Spleen (tissue), 11 donors: ENCODE data around the gene PLCH1. TPM values are rescaled to one million over a fixed set of nuclear protein-coding genes. Genes with fewer than 3 reads are reported as not detected.

Experiments used
- DNase-seq: peaks from one replicate; pipeline ENCODE4 v3.0.0-alpha.2; 2020
- H3K27ac ChIP-seq, 8 donors: fragments of 200-600 bp; sonication (generic) in 7 of 8; 1 replicate in 4 of 8; 2 replicates in 4 of 8; pipeline versions ENCODE4 v1.5.0 to v1.8.0; 2016 to 2021; ENCODE audit warnings: inconsistent platforms in 4 of 8, mild to moderate bottlenecking in 4 of 8, moderate library complexity in 1 of 8
- H3K27me3 ChIP-seq, 7 donors: fragments of 200-600 bp; sonication (generic) in 6 of 7; replicated peaks in 1 of 7; 1 replicate in 4 of 7; 2 replicates in 3 of 7; pipeline versions ENCODE4 v1.5.0 to v1.8.0; 2016 to 2021; ENCODE audit warnings: inconsistent platforms in 3 of 7, mild to moderate bottlenecking in 1 of 7
- H3K36me3 ChIP-seq, 6 donors: fragments of 200-600 bp; sonication (generic) in 5 of 6; 1 replicate in 4 of 6; 2 replicates in 2 of 6; pipeline versions ENCODE4 v1.5.0 to v1.8.0; 2016 to 2021; ENCODE audit warnings: inconsistent platforms in 2 of 6
- H3K4me1 ChIP-seq, 6 donors: fragments of 200-600 bp; sonication (generic) in 5 of 6; 1 replicate in 3 of 6; 2 replicates in 3 of 6; pipeline versions ENCODE4 v1.5.0 to v1.8.0; 2016 to 2021; ENCODE audit warnings: inconsistent platforms in 3 of 6
- H3K4me3 ChIP-seq, 8 donors: fragments of 200-600 bp; sonication (generic) in 7 of 8; 1 replicate in 4 of 8; 2 replicates in 4 of 8; pipeline versions ENCODE4 v1.5.0 to v1.8.0; 2016 to 2021; ENCODE audit warnings: inconsistent platforms in 4 of 8, mild to moderate bottlenecking in 4 of 8, moderate library complexity in 2 of 8
- H3K9me3 ChIP-seq, 8 donors: fragments of 200-600 bp; sonication (generic) in 7 of 8; 1 replicate in 4 of 8; 2 replicates in 4 of 8; pipeline versions ENCODE4 v1.5.0 to v1.8.0; 2016 to 2021; ENCODE audit warnings: inconsistent platforms in 4 of 8
- CTCF ChIP-seq, 11 experiments: fragments of 200-600 bp in 7 of 11; fragments of 450-650 bp in 4 of 11; sonication (generic) in 4 of 11; IDR thresholded peaks in 8 of 11; conservative IDR thresholded peaks in 3 of 11; 1 replicate in 7 of 11; 2 replicates in 4 of 11; pipeline versions ENCODE4 v1.4.0 to v1.8.0; 2016 to 2021; ENCODE audit warnings: antibody characterized with exemption in 11 of 11, inconsistent platforms in 4 of 11, mild to moderate bottlenecking in 1 of 11
- POLR2A ChIP-seq, 3 donors: fragments of 450-650 bp; IDR thresholded peaks; one replicate each; pipeline ENCODE4 v1.5.1; 2017; ENCODE audit warnings: antibody characterized with exemption in 3 of 3, mild to moderate bottlenecking in 1 of 3
- POLR2AphosphoS5 ChIP-seq, 3 donors: sonication (generic); formaldehyde crosslinking; IDR thresholded peaks; one replicate each; pipeline ENCODE4 v1.5.1; 2017; ENCODE audit warnings: antibody characterized with exemption in 3 of 3
- WGBS, 5 donors: extraction: QIAGEN DNeasy Blood & Tissue Kit in 3 of 5; methylation state at CpG; one replicate each; pipeline versions ENCODE4 v1.1.5 to v1.1.7; 2013 to 2018; 5-methylcytosine and 5-hydroxymethylcytosine counted together
- intact Hi-C: fragments of 100-400 bp; cut with DNase I; formaldehyde crosslinking; loops from one replicate; pipeline ENCODE4 v1.15.0; 2023; ENCODE audit warnings: low total_unique reads
- polyA plus RNA-seq, 3 donors: library from polyadenylated mRNA; stranded (reverse); fragments of 200-250 nt; gene quantifications; one replicate each; pipeline ENCODE4 v1.2.1, GENCODE V29; 2013
- total RNA-seq, 7 donors: library from RNA; depleted of rRNA in 3 of 7; stranded (reverse); fragments of >200 nt in 3 of 7; fragmentation: NEBNext Ultra II Directional in 4 of 7; extraction: Animal tissue kit (Norgen Biotek cat#: 25700) in 4 of 7; gene quantifications; one replicate each; pipeline versions ENCODE4 v1.1.0 to v1.2.1, GENCODE V29; 2016 to 2021
- donor health status: healthy with polysubstance abuse.
- donor health status: DM: no; HTN: no; CAD: no; lungs with moderate emphysema.
- donor health status: DM: no; HTN: no; CAD: no.
- donor health status: Bipolar disorder and iron deficiency.
- donor health status: healthy.
- donor health status: DM: no; HTN: no; CAD: no.
- donor health status: DM: yes; HTN: yes; CAD: no.

Gene PLCH1
- total and polyA plus RNA-seq, 10 donors: 0.02 to 0.37 (median 0.13) TPM; not detected in 1

GRCh38 chr3:155491696-155492095, 253.2 kb downstream of the PLCH1 start:
- Histone ChIP-seq H3K4me3 (no peak overlapping the region), H3K27ac (no peak overlapping the region), H3K4me1 (peaks cover 0 to 7% (median 0%) of the 10 kb centered on the region in 6 donors), H3K36me3 (no peaks in the 10 kb centered on the region), H3K9me3 (no peaks in the 10 kb centered on the region), H3K27me3 (no peaks in the 10 kb centered on the region)
- 92 to 96% (median 95%) methylated on average over 3 of the region's 3 CpGs for WGBS, 5 donors
- TF ChIP-seq POLR2AphosphoS5 (IDR thresholded peaks at IDR 0.05): no peak
- TF ChIP-seq POLR2A (IDR thresholded peaks at IDR 0.05): no peak
- TF ChIP-seq CTCF (IDR thresholded peaks at IDR 0.05 in 8 of 11, conservative IDR thresholded peaks at IDR 0.05 in 3 of 11): no peak
- intact Hi-C loops: no loop called here
- no peak for DNase-seq

- Histone ChIP-seq H3K9me3 (no peaks in the 10 kb centered on the region), H3K27me3 (no peaks in the 10 kb centered on the region), H3K4me1 (no peaks in the 10 kb centered on the region), H3K4me3 (no peak overlapping the region), H3K36me3 (no peaks in the 10 kb centered on the region), H3K27ac (no peak overlapping the region)
- intact Hi-C loops: no loop called here
- no peak for TF ChIP-seq POLR2A (IDR thresholded peaks at IDR 0.05)
- TF ChIP-seq POLR2AphosphoS5 (IDR thresholded peaks at IDR 0.05): no peak
- TF ChIP-seq CTCF (IDR thresholded peaks at IDR 0.05 in 8 of 11, conservative IDR thresholded peaks at IDR 0.05 in 3 of 11): no peak
- no peak for DNase-seq
- 76 to 84% (median 79%) methylated on average over 5 of the region's 5 CpGs for WGBS, 5 donors
These were observed 256.2 kb downstream of the PLCH1 start for GRCh38 chr3:155488671-155489070.

GRCh38 chr3:155485897-155486296, 259.0 kb downstream of the PLCH1 start:
- H3K4me1 ChIP-seq: no peaks in the 10 kb centered on the region
- H3K9me3 ChIP-seq: no peaks in the 10 kb centered on the region
- no peaks in the 10 kb centered on the region for H3K27me3 ChIP-seq
- no peak for TF ChIP-seq POLR2AphosphoS5 (IDR thresholded peaks at IDR 0.05)
- no peak for TF ChIP-seq CTCF (IDR thresholded peaks at IDR 0.05 in 8 of 11, conservative IDR thresholded peaks at IDR 0.05 in 3 of 11)
- no peak for TF ChIP-seq POLR2A (IDR thresholded peaks at IDR 0.05)
- no peaks in the 10 kb centered on the region for H3K36me3 ChIP-seq
- 73 to 84% (median 80%) methylated on average over 1 of the region's 1 CpG for WGBS, 5 donors
- no peak overlapping the region for H3K4me3 ChIP-seq
- no peak for DNase-seq
- no peak overlapping the region for H3K27ac ChIP-seq
- intact Hi-C loops: no loop called here

- 80 to 96% (median 89%) methylated on average over 2 of the region's 2 CpGs for WGBS, 5 donors
- no peak for DNase-seq
- Histone ChIP-seq H3K9me3 (peaks cover 0 to 15% (median 7%) of the 10 kb centered on the region in 8 donors), H3K27me3 (no peaks in the 10 kb centered on the region), H3K27ac (no peak overlapping the region), H3K36me3 (no peaks in the 10 kb centered on the region), H3K4me1 (no peaks in the 10 kb centered on the region), H3K4me3 (no peak overlapping the region)
- TF ChIP-seq CTCF (IDR thresholded peaks at IDR 0.05 in 8 of 11, conservative IDR thresholded peaks at IDR 0.05 in 3 of 11): no peak
- TF ChIP-seq POLR2A (IDR thresholded peaks at IDR 0.05): no peak
- intact Hi-C loops: no loop called here
These were observed 263.3 kb downstream of the PLCH1 start for GRCh38 chr3:155481591-155481990.
